HG02943 (cell line): ENCODE results near the gene L2HGDH.
"Not testable (repeated sequence)": the region's sequence is repeated elsewhere in the genome, so short reads cannot be mapped to it uniquely, and the experiment has no call there.

ENCODE experiments used
- ATAC-seq: cut with Tn5 transposase; IDR thresholded peaks from one replicate; pipeline ENCODE4 v1.9.1; 2021; ENCODE audit warnings: mild to moderate bottlenecking, low read depth, moderate library complexity; ENCODE audit not compliant: unreplicated experiment

Gene L2HGDH

DNA sequence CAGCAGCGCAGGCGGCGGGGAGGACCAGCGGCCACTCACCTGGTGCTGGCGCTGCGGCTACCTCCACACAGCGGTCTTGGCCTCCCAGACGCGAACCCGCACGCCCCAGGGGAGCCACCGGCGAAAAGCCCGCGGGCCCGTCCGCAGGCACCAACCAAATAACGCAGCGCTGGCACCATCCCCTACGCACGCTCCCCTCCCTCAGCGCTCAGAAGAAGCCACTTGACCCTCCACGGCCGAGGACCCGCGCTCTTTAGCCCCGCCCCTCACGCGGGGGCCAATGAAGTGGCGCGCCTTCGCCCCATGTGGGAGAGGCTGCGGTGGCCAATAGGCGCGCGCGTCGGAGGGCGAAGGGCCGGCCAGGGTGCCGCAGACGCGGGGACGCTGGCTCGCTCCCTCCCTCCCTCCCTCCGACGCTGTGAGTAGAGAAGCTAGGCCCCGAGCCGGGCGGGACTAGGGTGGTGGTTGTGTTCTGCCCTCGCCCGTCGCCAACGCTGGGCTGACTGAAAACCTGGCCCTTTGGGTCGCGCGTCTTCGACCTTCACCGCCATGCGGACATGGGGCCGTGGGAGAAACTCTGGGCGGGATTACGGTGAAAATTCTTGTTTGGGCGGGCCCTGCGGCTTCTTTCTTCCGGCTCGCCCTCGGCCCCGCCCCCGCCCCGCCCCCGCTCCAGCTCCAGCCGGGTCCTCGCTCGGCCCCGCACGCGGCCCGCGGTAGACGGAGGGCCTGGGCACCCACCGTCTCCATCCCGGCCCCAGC lies at the start of gene L2HGDH, which contains the start of gene DMAC2L:
L2HGDH (minus strand) TSS at position 258 of the 762 bp plus-strand sequence; CDS start at position 179, 79 bp downstream.
DMAC2L (plus strand) TSS at position 353 of the 762 bp plus-strand sequence. CDS start 9,164 bp downstream, outside the sequence.
- ATAC-seq: peak; percentile 89

DNA sequence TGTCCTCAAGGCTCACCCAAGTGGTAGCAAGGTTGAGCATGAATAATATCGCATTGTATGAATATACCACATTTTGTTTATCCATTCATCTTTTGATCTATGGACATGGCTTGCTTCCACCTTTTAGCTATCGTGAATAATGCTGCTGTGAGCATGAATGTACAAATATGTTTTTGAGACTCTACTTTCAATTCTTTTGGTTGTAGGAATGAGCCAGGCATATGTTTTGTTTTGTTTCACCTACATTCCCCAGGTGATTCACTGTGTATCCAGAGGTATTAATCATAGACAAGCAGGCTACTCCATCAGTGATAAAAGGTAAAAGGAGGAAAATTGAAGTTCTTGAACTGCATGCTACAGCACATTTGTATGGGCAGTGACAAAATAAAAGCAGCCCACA lies 48.8 kb upstream of the L2HGDH start:
- no peak for ATAC-seq

GRCh38 chr14:50360093-50360492 lies 48.1 kb upstream of the L2HGDH start:
- ATAC-seq: no peak

GRCh38 chr14:50359631-50360030 lies 47.6 kb upstream of the L2HGDH start:
- no peak for ATAC-seq

DNA sequence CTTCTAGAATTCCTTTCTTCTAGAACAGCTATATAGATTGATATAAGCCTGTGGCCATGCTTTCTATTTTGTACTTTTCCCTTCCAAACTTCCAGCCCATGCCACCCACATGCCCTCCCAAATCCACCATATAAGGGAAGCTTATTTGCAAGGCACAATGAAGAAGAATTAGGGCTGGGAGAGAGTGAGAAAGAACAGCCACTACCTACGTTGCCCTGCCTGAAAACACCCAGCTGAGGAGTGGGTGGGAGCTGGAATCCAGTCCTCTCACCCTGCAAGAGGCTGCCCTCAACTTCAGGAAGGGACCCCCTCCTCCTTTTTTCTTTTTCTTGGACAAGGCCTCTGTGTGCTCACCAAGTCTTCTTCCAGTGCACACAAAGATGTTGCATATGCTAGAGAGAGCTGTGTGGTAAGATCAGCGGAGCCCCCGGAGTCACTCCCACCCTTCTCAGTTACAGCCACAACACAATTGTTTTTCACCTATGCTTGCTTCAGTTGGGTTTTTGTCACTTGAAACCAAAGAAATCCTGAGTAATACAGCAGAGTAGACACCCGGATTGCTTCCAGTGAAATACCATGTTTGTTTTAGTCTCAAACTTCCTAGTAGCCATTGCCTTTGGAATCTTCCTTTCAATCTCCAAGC lies 45.8 kb upstream of the L2HGDH start:
- no peak for ATAC-seq

- ATAC-seq: no peak
Observed at GRCh38 chr14:50357124-50357523, 45.1 kb upstream of the L2HGDH start.

DNA sequence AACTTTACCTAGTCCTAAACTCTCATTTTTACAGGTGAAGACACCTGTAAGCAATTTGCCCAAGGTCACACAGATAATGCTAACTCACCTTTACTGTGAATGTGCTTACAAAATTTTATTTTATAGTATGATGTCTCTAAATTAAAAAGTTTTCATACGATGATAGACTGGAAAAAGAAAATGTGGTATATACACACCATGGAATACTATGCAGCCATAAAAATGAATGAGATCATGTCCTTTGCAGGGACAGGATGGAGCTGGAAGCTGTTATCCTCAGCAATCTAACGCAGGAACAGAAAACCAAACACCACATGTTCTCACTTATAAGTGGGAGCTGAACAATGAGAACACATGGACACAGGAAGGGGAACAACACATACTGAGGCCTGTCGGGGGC lies 44.3 kb upstream of the L2HGDH start:
- not testable (repeated sequence) for ATAC-seq

GRCh38 chr14:50355692-50356091 lies 43.7 kb upstream of the L2HGDH start:
- no peak for ATAC-seq

DNA sequence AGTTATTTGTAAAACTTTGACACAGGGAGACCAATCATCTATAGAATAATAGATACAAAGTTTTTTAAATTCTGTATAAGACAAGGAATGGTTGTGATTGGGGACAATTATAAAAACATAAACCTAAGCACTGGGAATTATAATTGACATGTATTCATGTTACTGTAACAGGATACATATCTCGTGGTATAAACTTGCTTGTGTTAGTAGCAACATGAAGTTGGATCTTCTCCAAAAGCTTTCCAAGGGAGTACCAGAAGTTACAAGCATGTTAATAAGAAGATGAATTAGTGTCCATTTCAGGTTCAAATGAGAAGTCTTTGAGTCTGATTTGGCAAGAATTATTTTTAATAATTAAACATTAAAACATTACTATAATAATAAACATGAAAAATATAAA lies 42.5 kb upstream of the L2HGDH start:
- no peak for ATAC-seq

DNA sequence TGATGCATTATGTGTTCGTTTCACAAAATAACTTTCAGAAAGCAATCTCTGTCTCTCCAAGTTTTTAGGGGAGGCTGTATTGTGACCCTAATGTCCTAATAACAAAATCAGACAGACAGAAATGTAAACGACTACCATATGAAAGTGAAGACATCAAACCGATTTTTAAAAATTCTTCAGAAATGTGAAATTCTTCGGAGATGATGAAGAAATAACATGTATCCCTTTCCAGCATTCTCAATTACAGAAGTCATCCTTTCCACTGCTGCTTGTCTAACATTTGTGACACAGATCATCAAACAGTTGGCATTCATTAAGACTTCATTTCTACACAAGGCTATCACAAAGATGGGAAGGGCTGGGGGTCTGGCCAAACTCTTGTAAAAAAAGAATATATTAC lies 41.1 kb upstream of the L2HGDH start:
- no peak for ATAC-seq

- no peak for ATAC-seq
Observed at GRCh38 chr14:50352584-50352983, 40.6 kb upstream of the L2HGDH start.

DNA sequence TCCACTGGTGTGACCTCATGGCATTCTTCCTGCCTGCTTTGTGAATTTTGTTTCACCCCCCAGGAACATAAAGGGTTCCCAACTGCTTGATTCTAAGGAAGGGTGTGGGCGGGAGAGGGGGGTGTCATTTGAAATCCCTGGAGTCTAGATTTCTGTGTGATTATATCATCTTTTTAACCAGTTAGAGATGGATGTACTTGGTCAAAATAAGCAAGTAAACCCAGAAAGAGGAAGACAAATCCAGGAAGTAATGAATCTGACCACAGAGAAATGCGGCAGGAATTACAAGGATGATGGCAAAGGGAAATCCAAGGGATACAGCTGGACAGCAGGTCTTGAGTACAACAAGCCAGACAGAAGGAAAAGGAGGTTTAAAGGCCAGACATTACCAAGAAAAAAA lies 38.9 kb upstream of the L2HGDH start:
- ATAC-seq: no peak

- no peak for ATAC-seq
Observed at GRCh38 chr14:50348933-50349332, 36.9 kb upstream of the L2HGDH start.

- ATAC-seq: no peak
Observed at GRCh38 chr14:50347521-50347920, 35.5 kb upstream of the L2HGDH start.

- ATAC-seq: no peak
Observed at GRCh38 chr14:50345846-50346422, 33.9 kb upstream of the L2HGDH start.

- ATAC-seq: no peak
Observed at GRCh38 chr14:50344876-50345563, 33.0 kb upstream of the L2HGDH start.

- ATAC-seq: no peak
Observed at GRCh38 chr14:50344116-50344775, 32.2 kb upstream of the L2HGDH start.

DNA sequence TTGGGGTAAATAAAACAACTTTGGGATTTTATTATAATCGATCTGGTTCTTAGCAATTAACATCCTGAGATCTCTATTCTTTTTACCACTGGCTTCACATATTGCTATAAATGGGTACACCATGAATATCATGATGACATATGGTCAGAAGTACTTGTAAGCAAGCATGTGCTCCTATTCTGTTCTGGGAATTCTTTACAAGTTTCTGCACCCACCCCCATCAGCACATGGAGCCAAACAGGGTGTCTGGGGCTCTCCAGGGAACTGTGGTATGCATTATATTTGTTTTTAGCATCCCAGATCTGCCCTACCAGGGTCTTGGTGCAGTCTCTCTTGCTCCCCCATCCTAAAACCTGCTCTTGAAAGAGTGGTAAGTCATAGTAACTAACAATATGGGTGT lies 31.4 kb upstream of the L2HGDH start:
- ATAC-seq: no peak

DNA sequence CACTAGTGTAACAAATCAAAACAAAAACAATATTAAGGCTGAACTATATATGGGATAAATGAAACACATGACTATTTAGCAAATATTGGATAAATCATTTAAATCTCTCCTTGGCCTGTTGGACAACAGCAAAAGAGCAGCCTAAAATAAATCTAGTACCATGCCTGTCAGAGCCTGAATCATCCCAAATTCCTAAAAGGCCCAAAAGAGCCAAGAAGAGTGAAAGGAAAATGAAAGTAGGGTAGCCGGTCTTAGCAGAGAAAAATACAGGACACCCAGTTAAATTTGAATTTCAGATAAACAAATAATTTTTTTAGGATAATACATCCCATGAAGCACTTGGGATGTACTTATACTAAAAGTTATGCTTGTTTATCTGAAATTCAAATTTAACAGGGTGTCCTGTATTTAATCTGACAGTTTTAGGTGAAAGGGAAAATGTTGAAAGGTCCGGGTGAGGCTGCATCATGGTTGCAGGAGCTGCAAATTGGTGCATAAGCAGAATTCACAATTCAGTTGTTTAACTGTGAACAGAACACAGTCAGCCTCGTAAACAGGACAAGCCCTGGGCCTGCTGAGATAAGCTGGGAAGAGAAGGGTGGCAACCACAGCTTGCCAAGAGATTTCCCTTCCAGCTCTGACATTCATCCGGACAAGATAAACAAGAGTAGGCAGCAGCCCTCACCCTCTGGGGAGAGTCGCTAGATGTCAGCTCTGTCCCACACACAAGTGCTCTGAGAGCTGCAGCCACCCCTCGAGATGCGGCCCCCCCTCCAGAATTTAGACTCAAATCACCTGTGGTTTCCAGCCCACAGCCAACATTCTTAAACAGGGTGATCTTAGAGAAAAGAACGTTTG lies 30.4 kb upstream of the L2HGDH start:
- ATAC-seq: no peak

GRCh38 chr14:50340963-50341362 lies 28.9 kb upstream of the L2HGDH start:
- no peak for ATAC-seq
